WTC11 (cell line): ENCODE data around the gene SLC19A1. TPM values are rescaled to one million over a fixed set of nuclear protein-coding genes. Genes with fewer than 3 reads are reported as not detected.

Experiments used
- ATAC-seq: fragments of 200-7000 bp; cut with Tn5 transposase; 2 replicates; pipeline ENCODE4 v1.10.0; 2021; ENCODE audit warnings: mild to moderate bottlenecking, moderate library complexity
- CTCF ChIA-PET: fragments of 300-600 bp; sonication (Branson Sonifier 250); formaldehyde crosslinking; loops from one replicate; lab custom pipeline; 2021; ENCODE audit warnings: antibody characterized with exemption; lab: Charles Lee
- POLR2A ChIA-PET: fragments of 350-600 bp; sonication (Branson Sonifier 250); formaldehyde crosslinking; loops from one replicate; lab custom pipeline; 2021; ENCODE audit warnings: antibody characterized with exemption; lab: Charles Lee
- DNase-seq: peaks from one replicate; pipeline ENCODE4 v3.0.0; 2021; ENCODE audit warnings: low spot score
- H3K27ac Mint-ChIP-seq: 2 replicates; pipeline ENCODE4 v1.8.0; 2021; ENCODE audit warnings: mixed read lengths
- H3K27me3 Mint-ChIP-seq: 2 replicates; pipeline ENCODE4 v1.8.0; 2021; ENCODE audit warnings: low read depth, mild to moderate bottlenecking, moderate library complexity, mixed read lengths
- H3K36me3 Mint-ChIP-seq: 2 replicates; pipeline ENCODE4 v1.8.0; 2021; ENCODE audit warnings: mixed read lengths
- H3K4me1 Mint-ChIP-seq: 2 replicates; pipeline ENCODE4 v1.8.0; 2022; ENCODE audit warnings: mixed read lengths
- H3K4me3 Mint-ChIP-seq: 2 replicates; pipeline ENCODE4 v1.8.0; 2021; ENCODE audit warnings: mild to moderate bottlenecking, moderate library complexity, mixed read lengths
- H3K9me3 Mint-ChIP-seq: 2 replicates; pipeline ENCODE4 v1.8.0; 2021; ENCODE audit warnings: mixed read lengths
- ARID4B ChIP-seq: sonication (generic); formaldehyde crosslinking; IDR thresholded peaks from 2 replicates; pipeline ENCODE4 v1.8.0; 2023; ENCODE audit warnings: missing genetic modification reagents, mild to moderate bottlenecking, borderline replicate concordance
- CDX4 ChIP-seq: fragments of 250-450 bp; sonication (Bioruptor Pico); IDR thresholded peaks from 2 replicates; pipeline ENCODE4 v1.9.0; 2021; ENCODE audit warnings: moderate library complexity, mild to moderate bottlenecking, inconsistent platforms, borderline replicate concordance
- E2F5 ChIP-seq: sonication (generic); formaldehyde crosslinking; IDR thresholded peaks from 2 replicates; pipeline ENCODE4 v1.8.1; 2022; ENCODE audit warnings: mild to moderate bottlenecking, moderate library complexity, missing genetic modification reagents
- ESRRA ChIP-seq: sonication (generic); formaldehyde crosslinking; IDR thresholded peaks from 2 replicates; pipeline ENCODE4 v1.8.1; 2022; ENCODE audit warnings: mild to moderate bottlenecking, missing genetic modification reagents, borderline replicate concordance
- FOXP4 ChIP-seq: sonication (generic); formaldehyde crosslinking; IDR thresholded peaks from 2 replicates; pipeline ENCODE4 v1.8.0; 2022; ENCODE audit warnings: mild to moderate bottlenecking, missing genetic modification reagents
- GRHL2 ChIP-seq: fragments of 250-450 bp; sonication (Bioruptor Pico); IDR thresholded peaks from 2 replicates; pipeline ENCODE4 v1.8.0; 2022; ENCODE audit warnings: mild to moderate bottlenecking, moderate library complexity; ENCODE audit not compliant: insufficient replicate concordance, severe bottlenecking
- HMGA2 ChIP-seq: fragments of 250-450 bp; sonication (Bioruptor Pico); IDR thresholded peaks from 2 replicates; pipeline ENCODE4 v1.4.0; 2021; ENCODE audit warnings: mild to moderate bottlenecking, moderate library complexity
- HMGXB4 ChIP-seq: sonication (generic); formaldehyde crosslinking; IDR thresholded peaks from 2 replicates; pipeline ENCODE4 v1.8.1; 2023; ENCODE audit warnings: mild to moderate bottlenecking, moderate library complexity, missing genetic modification reagents
- MLX ChIP-seq: sonication (generic); formaldehyde crosslinking; IDR thresholded peaks from 2 replicates; pipeline ENCODE4 v1.8.1; 2023; ENCODE audit warnings: mild to moderate bottlenecking, missing genetic modification reagents, moderate library complexity
- OVOL2 ChIP-seq: fragments of 250-450 bp; sonication (Bioruptor Pico); IDR thresholded peaks from 2 replicates; pipeline ENCODE4 v1.9.0; 2021; ENCODE audit warnings: mild to moderate bottlenecking, borderline replicate concordance
- PREB ChIP-seq: sonication (generic); formaldehyde crosslinking; IDR thresholded peaks from 2 replicates; pipeline ENCODE4 v1.8.1; 2022; ENCODE audit warnings: mild to moderate bottlenecking, missing genetic modification reagents, moderate library complexity, borderline replicate concordance
- RORB ChIP-seq: fragments of 250-450 bp; sonication (Bioruptor Pico); IDR thresholded peaks from 2 replicates; pipeline ENCODE4 v1.9.0; 2021; ENCODE audit warnings: mild to moderate bottlenecking
- ZNF317 ChIP-seq: sonication (generic); formaldehyde crosslinking; IDR thresholded peaks from 2 replicates; pipeline ENCODE4 v1.8.1; 2023; ENCODE audit warnings: low read depth, mild to moderate bottlenecking, moderate library complexity, missing genetic modification reagents, borderline replicate concordance
- ZNF423 ChIP-seq: fragments of 250-450 bp; sonication (Bioruptor Pico); IDR thresholded peaks from 2 replicates; pipeline ENCODE4 v2.1.2; 2022; ENCODE audit warnings: mild to moderate bottlenecking, moderate library complexity
- ZNF512 ChIP-seq: sonication (generic); formaldehyde crosslinking; IDR thresholded peaks from 2 replicates; pipeline ENCODE4 v1.8.1; 2022; ENCODE audit warnings: missing genetic modification reagents, borderline replicate concordance
- total RNA-seq: library from RNA; stranded (reverse); gene quantifications from 3 replicates; pipeline ENCODE4 v1.2.3, GENCODE V29; 2021

Gene SLC19A1
- total RNA-seq, 1 experiment from 2014 or later: 29.8 TPM

GRCh38 chr21:45502600-45502999 lies 39.6 kb downstream of the SLC19A1 start (continued):
- TF ChIP-seq PREB (CRISPR knock-in tag): no peak
- TF ChIP-seq ZNF317 (CRISPR knock-in tag): no peak
- no peak for TF ChIP-seq ZNF512 (CRISPR knock-in tag)
- TF ChIP-seq HMGA2 (CRISPR knock-in tag): no peak
- TF ChIP-seq GRHL2 (CRISPR knock-in tag): no peak
- TF ChIP-seq RORB (CRISPR knock-in tag): no peak
- TF ChIP-seq MLX: no peak
- no peak for TF ChIP-seq FOXP4 (CRISPR knock-in tag)

GRCh38 chr21:45502006-45502345 lies 40.3 kb downstream of the SLC19A1 start:
- ChIA-PET CTCF (no interaction called here), POLR2A (no interaction called here)
- H3K4me3 Mint-ChIP-seq: no peak overlapping the region
- peaks cover 19% of the 10 kb centered on the region for H3K9me3 Mint-ChIP-seq
- DNase-seq (no peak), ATAC-seq (no peak)
- H3K4me1 Mint-ChIP-seq: no peaks in the 10 kb centered on the region
- no peak overlapping the region for H3K27ac Mint-ChIP-seq
- TF ChIP-seq ESRRA (no peak), E2F5 (CRISPR knock-in tag) (no peak), ARID4B (CRISPR knock-in tag) (no peak), ZNF423 (CRISPR knock-in tag) (no peak), GRHL2 (CRISPR knock-in tag) (no peak), OVOL2 (CRISPR knock-in tag) (no peak), ZNF317 (CRISPR knock-in tag) (no peak), HMGXB4 (CRISPR knock-in tag) (no peak), CDX4 (CRISPR knock-in tag) (no peak), ZNF512 (CRISPR knock-in tag) (no peak)
- no peaks in the 10 kb centered on the region; the same call in 1 of the 2 replicates for H3K27me3 Mint-ChIP-seq
- peaks cover 33% of the 10 kb centered on the region for H3K36me3 Mint-ChIP-seq
